HepG2 (cell line): ENCODE measurements around the gene NAA15.
"Not testable (repeated sequence)": the region's sequence is repeated elsewhere in the genome, so short reads cannot be mapped to it uniquely, and the experiment has no call there.

Source experiments
- BCL6 ChIP-seq: IDR thresholded peaks from 2 replicates; pipeline ENCODE4 v1.6.1; 2016; ENCODE audit warnings: missing genetic modification reagents, missing compliant biosample characterization
- IKZF1 ChIP-seq: fragments of 450-650 bp; IDR thresholded peaks from 2 replicates; pipeline ENCODE4 v1.7.1; 2016

DNA sequence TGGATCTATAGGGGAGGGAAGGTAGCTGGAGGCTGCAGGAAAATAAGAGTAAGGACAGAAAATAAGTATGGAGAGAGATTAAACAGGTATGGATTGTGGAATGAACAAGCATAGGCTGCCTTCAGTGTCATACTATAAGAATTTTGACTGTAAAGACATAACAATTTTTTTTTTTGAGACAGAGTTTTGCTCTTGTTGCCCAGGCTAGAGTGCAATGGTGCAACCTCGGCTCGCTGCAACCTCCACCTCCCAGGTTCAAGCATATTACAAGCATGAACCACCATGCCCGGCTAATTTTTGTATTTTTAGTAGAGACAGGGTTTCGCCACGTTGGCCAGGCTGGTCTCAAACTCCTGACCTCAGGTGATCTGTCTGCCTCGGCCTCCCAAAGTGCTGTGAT is 45.7 kb upstream of the NAA15 start:
- TF ChIP-seq BCL6, IKZF1: not testable (repeated sequence)
